HG02798 (cell line): ENCODE data around the gene TUBGCP2.

Source experiments
- ATAC-seq: cut with Tn5 transposase; IDR thresholded peaks from one replicate; pipeline ENCODE4 v1.9.1; 2021; ENCODE audit warnings: mild to moderate bottlenecking; ENCODE audit not compliant: unreplicated experiment, poor library complexity

The TUBGCP2 gene

GRCh38 chr10:133282846-133283390 is 25.8 kb downstream of the TUBGCP2 start:
- ATAC-seq: no peak

DNA sequence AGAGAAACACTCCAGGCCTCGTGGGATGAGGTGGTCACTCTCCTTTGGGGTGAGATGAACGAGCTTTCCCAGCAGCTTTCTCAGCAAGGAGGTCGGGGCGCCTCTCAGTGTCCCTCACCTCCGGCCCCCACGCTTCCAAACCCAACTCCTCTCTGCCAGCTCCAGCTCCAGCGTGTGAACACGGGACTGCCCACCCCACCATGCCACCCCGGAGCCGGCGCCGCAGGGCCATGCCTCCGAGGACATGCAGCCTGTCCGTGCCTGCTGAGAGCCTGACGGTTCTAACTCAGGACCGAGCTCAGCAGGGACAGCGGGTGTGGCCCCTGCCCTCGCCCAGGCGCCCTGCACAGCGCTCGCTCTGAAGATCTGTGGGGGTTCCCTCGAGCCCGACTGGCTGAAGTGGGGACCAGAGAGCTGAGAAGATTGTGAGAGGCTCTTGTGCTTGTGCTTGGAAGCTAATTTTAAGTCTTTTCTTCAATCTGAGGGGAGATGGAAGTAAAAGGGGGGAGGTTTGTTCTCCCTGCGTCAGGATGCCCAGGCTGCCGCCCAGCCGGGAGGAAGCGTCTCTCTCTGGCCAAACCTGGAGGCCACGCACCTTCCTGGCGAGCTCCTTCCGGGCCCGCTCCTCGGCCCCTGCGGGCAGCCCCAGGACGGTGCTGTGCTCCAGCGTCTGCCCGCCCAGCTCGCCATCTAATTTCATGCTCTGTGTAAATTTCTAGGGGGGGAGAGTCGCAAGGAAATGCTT is 26.9 kb downstream of the TUBGCP2 start:
- no peak for ATAC-seq

GRCh38 chr10:133281084-133281483 is 27.6 kb downstream of the TUBGCP2 start:
- no peak for ATAC-seq

DNA sequence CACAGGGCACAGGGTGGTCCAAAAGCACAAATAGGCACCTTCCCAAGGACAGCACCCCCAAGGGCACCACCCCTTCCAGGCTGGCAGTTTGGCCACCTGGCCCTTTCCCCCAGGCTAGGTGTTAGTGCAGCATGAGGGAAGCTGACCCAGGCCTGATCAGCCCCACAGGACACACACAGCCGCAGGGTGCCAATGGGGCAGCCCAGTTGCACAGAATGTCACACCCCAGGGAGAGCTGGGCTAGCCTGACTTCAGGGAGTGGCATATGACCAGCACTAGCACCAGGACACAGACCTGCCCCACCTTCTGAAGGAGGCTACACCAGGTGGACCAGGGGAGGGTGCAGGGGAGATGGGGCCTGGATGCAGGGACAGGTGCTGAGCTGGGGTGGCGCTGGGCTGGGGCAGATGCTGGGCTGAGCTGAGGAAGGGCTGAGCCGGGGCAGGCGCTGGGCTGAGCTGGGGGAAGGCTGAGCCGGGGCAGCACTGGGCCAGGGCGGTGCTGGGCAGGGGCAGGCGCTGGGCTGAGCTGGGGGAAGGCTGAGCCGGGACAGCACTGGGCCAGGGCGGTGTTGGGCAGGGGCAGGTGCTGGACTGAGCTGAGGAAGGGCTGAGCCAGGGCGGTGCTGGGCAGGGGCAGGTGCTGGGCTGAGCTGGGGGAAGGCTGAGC is 28.1 kb downstream of the TUBGCP2 start:
- no peak for ATAC-seq

DNA sequence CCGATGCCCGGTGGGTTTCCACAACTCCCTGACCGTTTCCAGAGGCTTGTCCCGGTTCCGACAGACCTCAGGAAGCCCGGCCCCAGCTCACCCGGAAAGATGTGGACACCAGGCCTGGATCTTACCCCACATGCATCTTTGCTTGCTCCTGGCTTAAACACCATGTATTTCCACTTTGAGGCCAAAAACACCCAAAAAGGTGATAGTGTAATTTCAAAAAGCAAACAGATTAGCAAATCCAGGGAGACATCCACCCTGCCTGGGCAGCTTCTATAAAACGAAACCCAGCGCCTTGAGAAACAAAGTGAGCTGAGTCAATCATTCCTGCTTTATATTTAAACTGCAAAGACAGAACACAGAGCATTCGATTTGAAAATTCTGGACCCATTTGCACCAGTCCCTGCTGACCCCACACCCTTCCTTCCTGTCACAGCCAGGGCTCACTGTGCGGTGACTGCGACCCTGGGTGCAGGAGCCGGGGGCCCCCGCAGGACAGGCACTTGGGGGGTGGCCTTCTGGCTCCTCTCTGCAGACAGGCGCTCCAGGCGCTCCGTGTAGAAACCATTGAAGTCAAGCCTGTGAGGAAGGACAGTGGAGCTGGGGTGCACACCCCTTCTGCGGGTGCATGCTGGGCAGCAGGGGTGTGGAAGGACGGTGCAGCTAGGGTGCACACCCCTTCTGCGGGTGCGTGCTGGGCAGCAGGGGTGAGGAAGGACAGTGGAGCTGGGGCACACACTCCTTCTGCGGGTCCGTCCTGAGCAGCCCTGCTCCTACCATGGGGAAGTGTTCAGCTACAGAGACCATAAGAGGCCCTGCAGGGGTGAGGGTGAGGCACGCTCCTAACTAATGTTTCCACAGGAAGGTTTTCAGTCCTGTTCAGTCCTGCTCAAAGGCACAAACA is 29.1 kb downstream of the TUBGCP2 start:
- ATAC-seq: no peak

GRCh38 chr10:133278577-133279265 is 30.0 kb downstream of the TUBGCP2 start:
- ATAC-seq: peak; percentile 34

- no peak for ATAC-seq
These were observed 30.6 kb downstream of the TUBGCP2 start for GRCh38 chr10:133277993-133278576.

GRCh38 chr10:133277277-133277992 is 31.2 kb downstream of the TUBGCP2 start:
- no peak for ATAC-seq

GRCh38 chr10:133276435-133277201 is 32.1 kb downstream of the TUBGCP2 start, which contains the start of gene ADAM8:
Gene ADAM8 (minus strand): TSS chr10:133276868. CDS start chr10:133276817, 51 bp downstream.
- peak; percentile 60 for ATAC-seq

DNA sequence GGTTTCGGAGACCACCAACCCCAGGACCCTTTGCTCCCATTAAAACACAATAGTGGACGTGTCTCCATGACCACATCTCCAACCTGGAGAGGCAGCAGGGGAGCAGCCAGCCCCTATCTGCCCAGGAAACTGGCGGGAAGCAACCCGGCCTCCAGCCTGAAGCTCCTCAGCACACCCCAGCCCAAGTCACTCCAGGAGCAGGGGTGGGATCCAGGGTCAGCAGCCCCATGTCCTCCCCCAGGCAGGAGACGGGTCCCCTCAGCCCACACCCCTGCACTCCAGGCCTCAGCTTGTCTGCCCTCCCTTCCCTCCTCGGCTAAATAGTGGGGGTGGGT is 32.6 kb downstream of the TUBGCP2 start:
- no peak for ATAC-seq

DNA sequence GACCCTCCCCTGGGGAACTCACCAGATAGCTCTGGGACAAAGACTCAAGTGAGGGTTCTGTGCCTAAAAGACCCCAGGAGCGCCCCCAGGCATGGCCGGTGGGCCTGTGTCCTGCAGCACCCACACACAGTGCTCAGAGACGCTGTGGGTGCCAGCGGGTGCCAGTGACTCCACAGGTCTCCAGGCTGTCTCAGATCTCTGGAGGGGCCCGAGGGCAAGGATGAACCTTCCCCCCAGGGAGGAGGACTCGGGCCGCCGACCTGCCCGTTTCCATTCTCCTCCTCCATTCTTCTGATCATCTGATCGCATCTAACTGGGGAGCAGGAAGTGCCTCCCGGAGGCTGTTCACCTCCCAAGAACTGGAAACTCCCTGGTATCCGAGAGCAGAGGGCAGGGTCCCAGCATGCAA is 33.0 kb downstream of the TUBGCP2 start:
- ATAC-seq: peak; percentile 44

DNA sequence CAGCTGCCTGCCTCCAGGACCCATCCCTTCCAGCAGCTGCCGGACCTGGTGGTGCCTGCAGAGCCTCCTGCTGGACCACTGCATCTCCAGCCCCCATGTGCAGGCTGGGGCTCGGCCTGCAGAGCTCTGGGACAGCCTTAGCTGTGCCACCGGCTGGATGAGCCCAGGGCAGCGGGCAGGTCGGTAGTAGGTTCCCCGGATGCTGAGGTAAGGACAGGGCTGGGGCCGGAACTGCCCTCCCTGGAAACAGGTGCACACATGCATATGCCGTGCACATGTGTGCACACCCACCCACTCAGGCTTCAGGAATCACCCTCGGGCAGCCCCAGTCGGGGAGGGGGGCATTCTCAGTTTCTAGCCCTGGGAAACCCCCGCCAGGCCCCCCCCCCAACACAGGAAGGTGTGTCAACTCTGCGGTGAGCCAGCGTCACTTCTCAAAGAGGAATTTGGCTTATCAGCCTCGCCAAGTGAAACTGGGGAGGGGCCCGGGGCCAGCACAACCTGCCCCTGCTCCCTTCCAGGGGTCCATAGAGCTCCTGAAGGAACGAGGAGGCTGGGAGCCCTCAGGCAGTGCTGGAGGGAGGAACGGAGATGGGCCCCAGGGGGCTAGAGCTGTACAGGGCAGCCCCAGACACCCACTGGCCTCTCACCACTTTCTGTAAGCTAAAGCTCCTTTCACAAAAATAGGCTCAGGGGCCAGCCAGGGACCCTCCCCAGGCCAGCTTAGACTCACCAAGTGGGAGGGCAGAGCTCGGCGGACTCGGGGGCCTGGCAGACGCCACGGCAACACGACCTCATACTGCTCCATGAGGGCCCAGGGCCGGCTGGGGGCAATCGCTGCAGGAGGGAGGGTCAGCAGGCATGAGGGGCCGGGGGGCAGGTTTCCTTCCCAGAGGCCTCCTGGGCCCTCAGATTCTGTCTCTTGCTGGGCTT is 33.7 kb downstream of the TUBGCP2 start:
- peak; percentile 49 for ATAC-seq

GRCh38 chr10:133273534-133274143 is 35.0 kb downstream of the TUBGCP2 start:
- no peak for ATAC-seq

- ATAC-seq: no peak
These were observed 35.7 kb downstream of the TUBGCP2 start for GRCh38 chr10:133272964-133273420.

GRCh38 chr10:133272301-133272963 is 36.2 kb downstream of the TUBGCP2 start:
- no peak for ATAC-seq
